WERI-Rb-1 (cell line): Measurements from ENCODE around the gene MRPS9.

ENCODE experiments used
- DNase-seq: peaks from one replicate; pipeline ENCODE4 v3.0.0-alpha.2; 2020
- H3K27ac ChIP-seq: fragments of 250-450 bp; sonication (Bioruptor Pico); 2 replicates; pipeline ENCODE4 v1.5.1; 2020; ENCODE audit warnings: mild to moderate bottlenecking, moderate library complexity
- H3K27me3 ChIP-seq: fragments of 250-450 bp; sonication (Bioruptor Pico); 2 replicates; pipeline ENCODE4 v1.5.1; 2021; ENCODE audit warnings: mild to moderate bottlenecking, low read depth, moderate library complexity; ENCODE audit not compliant: insufficient read depth, severe bottlenecking
- H3K36me3 ChIP-seq: fragments of 250-450 bp; sonication (Bioruptor Pico); 2 replicates; pipeline ENCODE4 v1.5.1; 2020; ENCODE audit warnings: mild to moderate bottlenecking, moderate library complexity
- H3K4me3 ChIP-seq: 2 replicates; pipeline ENCODE4 v1.5.1; 2011; ENCODE audit warnings: low read depth, mild to moderate bottlenecking, control low read depth, low read length
- H3K9me3 ChIP-seq: fragments of 250-450 bp; sonication (Bioruptor Pico); 2 replicates; pipeline ENCODE4 v1.5.1; 2021; ENCODE audit warnings: mild to moderate bottlenecking, moderate library complexity; ENCODE audit not compliant: severe bottlenecking
- TF ChIP-seq, protein P1 (sequence below): IDR thresholded peaks from 2 replicates; pipeline ENCODE4 v1.5.1; 2011; ENCODE audit warnings: low read depth, mild to moderate bottlenecking, control low read depth, inconsistent platforms, low read length

MRPS9 gene

DNA sequence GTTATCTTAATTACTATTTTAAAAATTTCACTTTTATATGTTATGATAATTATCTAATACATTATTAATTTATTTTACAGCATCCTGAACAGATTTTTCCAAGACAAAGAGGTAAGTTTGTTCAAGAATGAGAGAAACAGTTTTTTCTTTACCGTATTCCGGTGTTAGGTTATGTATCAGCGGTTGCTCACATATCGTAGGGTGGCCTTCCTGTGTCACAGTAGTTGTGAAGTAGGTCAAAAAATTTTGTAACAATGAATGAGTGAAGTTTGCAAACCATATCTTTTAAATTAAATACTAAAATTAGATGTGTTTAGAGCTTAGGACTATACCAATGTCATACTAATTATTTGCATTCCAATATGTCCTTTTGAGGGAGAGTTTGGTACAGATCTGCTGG is 33.5 kb downstream of the MRPS9 start:
- H3K9me3 ChIP-seq = no peaks in the 10 kb centered on the region
- no peaks in the 10 kb centered on the region for H3K27me3 ChIP-seq
- DNase-seq = no peak
- TF ChIP-seq, protein P1, sequence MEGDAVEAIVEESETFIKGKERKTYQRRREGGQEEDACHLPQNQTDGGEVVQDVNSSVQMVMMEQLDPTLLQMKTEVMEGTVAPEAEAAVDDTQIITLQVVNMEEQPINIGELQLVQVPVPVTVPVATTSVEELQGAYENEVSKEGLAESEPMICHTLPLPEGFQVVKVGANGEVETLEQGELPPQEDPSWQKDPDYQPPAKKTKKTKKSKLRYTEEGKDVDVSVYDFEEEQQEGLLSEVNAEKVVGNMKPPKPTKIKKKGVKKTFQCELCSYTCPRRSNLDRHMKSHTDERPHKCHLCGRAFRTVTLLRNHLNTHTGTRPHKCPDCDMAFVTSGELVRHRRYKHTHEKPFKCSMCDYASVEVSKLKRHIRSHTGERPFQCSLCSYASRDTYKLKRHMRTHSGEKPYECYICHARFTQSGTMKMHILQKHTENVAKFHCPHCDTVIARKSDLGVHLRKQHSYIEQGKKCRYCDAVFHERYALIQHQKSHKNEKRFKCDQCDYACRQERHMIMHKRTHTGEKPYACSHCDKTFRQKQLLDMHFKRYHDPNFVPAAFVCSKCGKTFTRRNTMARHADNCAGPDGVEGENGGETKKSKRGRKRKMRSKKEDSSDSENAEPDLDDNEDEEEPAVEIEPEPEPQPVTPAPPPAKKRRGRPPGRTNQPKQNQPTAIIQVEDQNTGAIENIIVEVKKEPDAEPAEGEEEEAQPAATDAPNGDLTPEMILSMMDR = no peak
- H3K27ac ChIP-seq = no peak overlapping the region
- H3K4me3 ChIP-seq = no peak overlapping the region
- H3K36me3 ChIP-seq = no peaks in the 10 kb centered on the region

DNA sequence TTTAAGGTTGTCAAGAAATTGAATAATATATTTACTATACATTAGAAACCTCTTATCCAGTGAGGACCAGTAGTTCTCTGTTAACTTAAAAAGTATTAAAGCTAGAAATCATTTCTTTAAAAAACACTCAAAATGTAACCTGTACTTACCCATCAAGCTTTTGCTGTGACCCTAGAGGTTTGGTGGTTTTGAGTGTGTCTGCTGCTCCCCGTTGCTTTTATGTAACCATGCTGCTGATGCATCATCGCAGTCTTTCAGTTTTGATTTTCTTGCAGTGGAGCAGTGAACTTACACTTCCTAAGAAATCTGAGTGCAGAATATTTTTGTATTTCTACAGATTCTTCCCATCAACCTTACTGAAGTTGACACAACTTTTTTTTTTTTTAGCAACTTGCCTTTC is 34.2 kb downstream of the MRPS9 start:
- H3K27me3 ChIP-seq = no peaks in the 10 kb centered on the region
- H3K9me3 ChIP-seq = no peaks in the 10 kb centered on the region
- no peak overlapping the region for H3K4me3 ChIP-seq
- no peak overlapping the region for H3K27ac ChIP-seq
- no peaks in the 10 kb centered on the region for H3K36me3 ChIP-seq
- TF ChIP-seq, protein P1 = no peak
- DNase-seq = no peak

DNA sequence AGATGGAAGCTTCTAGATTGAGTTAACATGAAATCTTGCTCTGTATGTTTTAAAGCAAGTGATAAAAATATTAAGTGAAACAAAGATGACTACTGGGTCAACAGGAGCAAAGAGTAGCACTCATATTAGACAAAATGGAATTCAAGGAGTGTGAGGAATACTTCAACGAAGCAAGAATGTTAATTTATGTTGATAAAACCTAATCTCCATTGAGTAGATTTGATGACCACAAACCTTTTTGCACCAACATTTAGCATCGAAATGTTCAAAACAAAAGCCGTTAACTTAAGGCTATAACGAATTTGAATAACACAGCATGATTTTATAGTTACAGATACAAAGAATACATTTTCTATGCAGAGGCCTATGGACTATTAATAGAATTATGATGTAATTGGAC is 35.7 kb downstream of the MRPS9 start:
- TF ChIP-seq, protein P1 = no peak
- H3K36me3 ChIP-seq = no peaks in the 10 kb centered on the region
- no peak overlapping the region for H3K4me3 ChIP-seq
- H3K27me3 ChIP-seq = no peaks in the 10 kb centered on the region
- H3K27ac ChIP-seq = no peak overlapping the region
- H3K9me3 ChIP-seq = no peaks in the 10 kb centered on the region
- DNase-seq = no peak

DNA sequence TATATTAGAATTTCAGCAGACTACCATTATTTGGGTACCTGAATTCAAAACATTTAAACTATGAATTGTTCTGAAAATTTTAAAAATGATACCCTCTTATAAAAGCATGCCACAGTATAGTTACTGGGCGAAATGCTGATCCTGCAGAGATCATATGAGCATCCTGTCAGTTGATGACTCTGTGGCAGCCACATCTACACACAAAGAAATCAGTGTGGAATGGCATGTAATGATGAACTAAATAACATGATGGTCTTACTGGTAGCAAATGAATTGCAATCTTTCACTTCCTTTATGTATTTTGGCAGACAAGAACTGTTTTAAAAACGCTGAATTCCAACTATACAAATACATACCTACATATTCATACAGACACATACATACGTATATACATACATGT is 38.3 kb downstream of the MRPS9 start:
- TF ChIP-seq, protein P1 = no peak
- no peak overlapping the region for H3K27ac ChIP-seq

DNA sequence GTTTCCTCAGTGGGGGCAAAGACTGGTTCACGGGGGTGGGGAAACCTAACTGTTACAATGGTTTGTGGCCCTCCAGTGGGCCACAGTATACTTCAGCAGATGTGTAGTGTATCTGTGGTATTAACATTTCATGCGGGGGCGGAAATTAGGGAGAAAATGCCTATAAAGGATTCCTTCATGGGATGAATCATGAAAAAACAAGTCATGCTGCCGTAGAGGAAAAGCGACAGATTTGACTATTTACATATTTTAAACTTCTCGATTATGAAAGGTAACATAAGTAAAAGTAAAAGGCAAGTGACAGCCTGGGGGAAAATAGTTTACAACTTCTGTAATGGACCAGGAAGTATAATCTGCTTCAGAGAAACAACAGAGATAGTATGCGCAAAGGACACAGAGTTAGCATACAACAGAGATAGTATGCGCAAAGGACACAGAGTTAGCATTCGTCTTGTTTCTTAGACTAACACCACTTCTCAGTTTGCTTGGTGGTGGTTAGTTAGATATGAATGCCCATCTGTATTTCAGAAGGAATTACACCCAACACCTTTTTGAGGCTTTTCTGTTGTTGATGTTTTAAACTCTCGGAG is 41.1 kb downstream of the MRPS9 start:
- TF ChIP-seq, protein P1 = no peak
- Histone ChIP-seq H3K27ac (no peak overlapping the region), H3K9me3 (no peaks in the 10 kb centered on the region), H3K36me3 (no peaks in the 10 kb centered on the region), H3K4me3 (no peak overlapping the region), H3K27me3 (no peaks in the 10 kb centered on the region)
- no peak for DNase-seq

More for the DNA sequence above, 38.3 kb downstream of the MRPS9 start:
- DNase-seq = no peak
- H3K9me3 ChIP-seq = no peaks in the 10 kb centered on the region
- H3K27me3 ChIP-seq = no peaks in the 10 kb centered on the region
- no peak overlapping the region for H3K4me3 ChIP-seq
- H3K36me3 ChIP-seq = no peaks in the 10 kb centered on the region

DNA sequence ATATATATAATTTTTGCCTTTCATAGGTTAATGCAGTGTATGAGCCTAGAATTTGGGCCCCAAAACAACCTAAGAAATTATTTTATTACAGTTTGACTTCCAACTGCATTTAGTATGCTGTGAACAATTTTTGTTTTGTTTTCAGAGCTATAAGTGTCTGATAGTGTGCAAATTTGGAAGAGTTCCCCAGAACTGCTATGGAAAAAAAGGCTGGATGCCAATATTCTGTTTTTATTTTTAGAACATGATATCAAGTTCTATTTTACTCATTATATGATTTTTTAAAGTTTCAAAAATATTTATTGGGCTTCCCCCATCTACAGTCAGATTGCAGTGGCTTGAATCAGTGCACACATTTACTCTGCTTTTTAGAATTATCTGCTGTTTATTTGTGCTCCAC is 42.6 kb downstream of the MRPS9 start:
- Histone ChIP-seq H3K27ac (no peak overlapping the region), H3K4me3 (no peak overlapping the region), H3K36me3 (no peaks in the 10 kb centered on the region), H3K9me3 (no peaks in the 10 kb centered on the region), H3K27me3 (no peaks in the 10 kb centered on the region)
- no peak for DNase-seq
- TF ChIP-seq, protein P1 = no peak
